HG02798 (cell line): Measurements from ENCODE around the gene IL19.

Experiments used
- ATAC-seq: cut with Tn5 transposase; IDR thresholded peaks from one replicate; pipeline ENCODE4 v1.9.1; 2021; ENCODE audit warnings: mild to moderate bottlenecking; ENCODE audit not compliant: unreplicated experiment, poor library complexity

The IL19 gene

DNA sequence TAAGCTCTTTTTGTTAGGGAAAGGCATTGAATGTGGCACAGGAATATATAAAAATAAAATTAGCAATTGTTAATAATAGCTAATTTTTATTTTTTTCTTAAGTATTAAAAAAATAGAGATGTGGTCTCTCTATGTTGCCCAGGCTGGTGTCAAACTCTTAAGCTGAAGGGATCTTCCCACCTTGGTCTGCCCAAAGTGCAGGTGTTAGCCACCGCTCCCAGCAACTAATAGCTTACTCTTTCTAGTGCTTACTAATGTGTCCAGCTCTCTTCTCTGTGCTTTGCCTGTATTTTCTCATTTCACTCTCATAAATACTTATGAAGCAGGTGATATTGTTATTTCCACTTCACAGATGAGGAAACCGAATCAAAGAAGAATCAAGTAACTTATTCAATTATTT, 113.3 kb downstream of the IL19 start:
- no peak for ATAC-seq

DNA sequence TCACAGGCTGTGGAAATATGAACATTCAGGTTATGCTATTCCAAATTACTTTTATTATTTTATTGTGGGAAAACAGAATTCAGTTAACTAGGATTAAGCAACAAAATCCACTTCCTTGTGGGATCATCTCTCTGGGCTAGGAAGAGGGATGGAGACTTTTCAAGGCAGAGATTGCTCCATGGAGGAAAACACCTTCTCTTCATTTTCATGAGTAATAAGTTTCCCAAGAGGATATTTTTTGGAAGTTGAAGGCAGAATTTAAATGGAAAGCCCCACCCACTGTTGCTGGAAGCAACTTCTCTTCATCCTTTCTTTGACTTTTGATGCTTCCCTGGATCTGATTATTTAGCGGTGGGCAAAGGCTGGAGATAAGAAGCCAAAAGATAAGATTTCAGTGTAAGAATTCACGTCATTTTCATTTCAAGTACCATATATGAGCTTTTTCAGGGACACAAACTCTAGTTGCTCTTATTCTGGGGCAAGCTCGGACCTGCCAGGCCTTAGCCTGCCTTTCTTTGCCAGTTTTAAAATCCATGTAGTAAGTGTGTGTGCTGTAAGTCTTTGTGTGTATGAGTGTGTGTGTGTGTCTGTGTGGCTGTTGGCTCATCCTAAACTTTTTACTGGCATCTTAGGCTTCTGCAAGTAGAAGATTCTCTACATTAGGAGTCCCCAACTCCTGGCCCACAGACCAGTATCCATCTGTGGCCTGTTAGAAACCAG, 114.9 kb downstream of the IL19 start:
- ATAC-seq, result no peak

DNA sequence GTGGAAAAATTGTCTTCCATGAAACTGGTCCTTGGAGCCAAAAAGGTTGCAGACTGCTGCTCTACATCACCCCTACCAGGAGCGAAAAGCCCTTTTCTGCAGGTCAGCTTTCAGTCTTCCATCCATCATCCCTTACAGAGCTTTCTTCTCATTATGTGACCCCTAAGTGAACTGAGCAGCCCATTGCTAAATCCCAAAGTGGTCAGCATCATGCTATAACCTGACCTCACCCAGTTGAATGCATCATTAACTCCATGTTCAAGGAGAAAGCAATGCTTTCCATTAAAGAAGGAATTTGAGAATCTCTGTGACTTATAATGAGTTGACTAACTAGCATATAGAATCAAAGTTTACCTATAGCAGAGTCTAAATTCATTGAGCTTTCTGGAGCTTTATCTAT, 116.3 kb downstream of the IL19 start:
- no peak for ATAC-seq

DNA sequence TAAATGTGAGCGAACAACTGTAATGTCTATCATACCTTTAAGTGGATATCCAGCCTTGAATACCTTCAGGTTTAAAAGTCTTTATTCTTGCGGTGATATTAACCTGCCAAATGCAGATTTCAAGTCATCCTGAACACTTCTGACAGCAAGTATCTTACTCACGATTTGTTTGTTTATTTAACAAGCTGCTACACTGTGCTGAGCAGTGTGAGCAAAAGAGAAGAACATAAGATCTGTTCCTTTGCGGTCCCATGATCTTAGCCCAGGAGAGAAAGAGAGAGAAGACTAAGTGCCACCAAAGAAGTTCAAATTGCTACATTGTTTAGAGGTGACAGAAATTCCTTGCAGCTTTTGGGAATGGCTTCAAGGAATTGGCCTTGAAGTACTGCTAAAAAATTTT, 117.1 kb downstream of the IL19 start:
- ATAC-seq, result no peak

DNA sequence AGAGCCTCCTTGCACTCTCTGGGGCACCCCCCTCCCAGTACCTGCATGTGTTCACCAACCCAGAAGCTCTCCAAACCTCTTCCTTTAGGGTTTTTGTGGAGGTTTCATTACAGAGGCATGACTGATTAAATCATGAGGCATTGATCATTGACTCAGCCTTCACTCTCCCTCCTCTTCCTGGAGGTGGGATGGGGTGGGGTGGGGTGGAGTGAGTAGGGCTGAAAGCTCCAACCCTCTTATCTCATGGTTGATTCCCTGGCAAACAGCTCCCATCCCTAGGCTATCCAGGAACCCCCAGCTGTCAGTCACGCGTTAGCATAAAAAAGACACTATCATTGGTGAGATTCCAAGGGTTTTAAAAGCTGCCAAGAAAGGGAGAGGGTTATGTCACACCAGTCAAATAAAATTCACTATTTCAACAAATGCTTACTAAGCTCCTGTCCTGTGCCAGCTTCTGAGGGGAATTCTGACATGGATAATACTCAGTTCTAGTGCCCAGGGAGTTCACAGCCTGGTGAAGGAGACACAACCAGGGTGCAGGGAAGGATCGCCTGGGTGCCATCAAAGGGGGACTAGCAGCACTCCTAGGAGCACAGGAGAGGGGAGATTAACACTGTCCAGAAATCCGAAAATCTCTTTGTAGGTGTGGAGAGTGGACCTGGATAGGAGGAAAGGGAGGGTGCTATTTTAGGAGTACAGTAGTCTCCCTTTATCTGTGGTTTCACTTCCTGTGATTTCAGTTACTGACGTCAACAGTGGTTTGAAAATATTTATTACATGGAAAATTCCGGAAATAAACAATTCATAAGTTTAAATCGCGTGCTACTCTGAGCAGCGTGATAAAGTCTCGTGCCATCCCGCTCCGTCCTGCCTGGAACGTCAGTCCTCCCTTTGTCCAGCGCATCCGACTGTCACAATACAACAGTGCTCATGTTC, 119.8 kb downstream of the IL19 start:
- no peak for ATAC-seq

DNA sequence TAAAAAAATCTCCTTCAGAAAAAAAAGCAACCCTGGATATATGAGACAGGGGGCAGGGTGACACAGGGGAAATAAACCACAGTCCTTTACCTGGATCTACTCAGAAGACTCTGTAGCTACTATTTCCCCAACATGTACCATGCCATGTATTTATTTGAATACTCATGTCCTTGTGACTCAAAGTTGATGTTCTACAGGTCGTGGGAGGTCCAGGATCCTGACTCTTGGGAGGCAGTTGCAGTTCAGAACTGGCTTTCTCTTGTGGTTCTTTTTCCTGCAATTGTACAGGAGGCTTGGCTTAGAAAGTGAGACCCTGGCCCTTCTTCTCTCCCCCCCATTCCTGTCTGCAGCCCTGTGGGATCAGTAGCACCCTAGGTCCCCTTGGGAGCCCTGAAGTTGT, 120.8 kb downstream of the IL19 start:
- ATAC-seq, result no peak
